CD4-positive, alpha-beta T cell treated with Interleukin-1 beta for 1 hour (primary cell): ENCODE measurements around the gene BOC.

Experiments
- DNase-seq, 2 donors: peaks; one replicate each; pipeline ENCODE4 v3.0.0-alpha.2; 2020 to 2022

Gene BOC

GRCh38 chr3:113226491-113226890 lies 15.1 kb downstream of the BOC start:
- no peak for DNase-seq

- no peak for DNase-seq
These were observed 15.8 kb downstream of the BOC start for GRCh38 chr3:113227146-113227545.

GRCh38 chr3:113228498-113229286 lies 17.3 kb downstream of the BOC start:
- DNase-seq = no peak

GRCh38 chr3:113231391-113231790 lies 20.0 kb downstream of the BOC start:
- no peak for DNase-seq

- no peak for DNase-seq
These were observed 20.5 kb downstream of the BOC start for GRCh38 chr3:113231827-113232253.

- DNase-seq = no peak
These were observed 21.0 kb downstream of the BOC start for GRCh38 chr3:113232342-113232741.

GRCh38 chr3:113233497-113233896 lies 22.1 kb downstream of the BOC start:
- DNase-seq = no peak

GRCh38 chr3:113234028-113234427 lies 22.7 kb downstream of the BOC start:
- DNase-seq = no peak

GRCh38 chr3:113234688-113235260 lies 23.4 kb downstream of the BOC start:
- no peak for DNase-seq

- no peak for DNase-seq
These were observed 27.1 kb downstream of the BOC start for GRCh38 chr3:113238503-113238902.

- no peak for DNase-seq
These were observed 29.5 kb downstream of the BOC start for GRCh38 chr3:113240841-113241240.

GRCh38 chr3:113241292-113242095 lies 30.1 kb downstream of the BOC start:
- no peak for DNase-seq

GRCh38 chr3:113242096-113242581 lies 30.8 kb downstream of the BOC start:
- DNase-seq = no peak

- DNase-seq = no peak
These were observed 31.7 kb downstream of the BOC start for GRCh38 chr3:113243071-113243470.

- DNase-seq = no peak
These were observed 32.5 kb downstream of the BOC start for GRCh38 chr3:113243846-113244245.

GRCh38 chr3:113245761-113246161 lies 34.4 kb downstream of the BOC start:
- no peak for DNase-seq

GRCh38 chr3:113247068-113247467 lies 35.7 kb downstream of the BOC start:
- DNase-seq = no peak

- no peak for DNase-seq
These were observed 36.5 kb downstream of the BOC start for GRCh38 chr3:113247675-113248458.

- DNase-seq = no peak
These were observed 37.8 kb downstream of the BOC start for GRCh38 chr3:113249111-113249510.

- DNase-seq = no peak
These were observed 38.2 kb downstream of the BOC start for GRCh38 chr3:113249601-113250000.

- no peak for DNase-seq
These were observed 39.2 kb downstream of the BOC start for GRCh38 chr3:113250566-113250965.

- DNase-seq = no peak
These were observed 40.5 kb downstream of the BOC start for GRCh38 chr3:113251817-113252216.

- no peak for DNase-seq
These were observed 41.2 kb downstream of the BOC start for GRCh38 chr3:113252553-113252952.
